Limb (tissue), 2 donors: ENCODE measurements around the gene PDE6A.
"Not testable (repeated sequence)": the region's sequence is repeated elsewhere in the genome, so short reads cannot be mapped to it uniquely, and the experiment has no call there.

Source experiments
- DNase-seq, 2 donors: peaks; one replicate each; pipeline ENCODE4 v3.0.0-alpha.2; 2016; ENCODE audit errors: extremely low spot score in 2 of 2

The PDE6A gene

GRCh38 chr5:149865746-149866145 is 78.8 kb downstream of the PDE6A start:
- DNase-seq: no peak

GRCh38 chr5:149863830-149864229 is 80.8 kb downstream of the PDE6A start:
- DNase-seq: no peak

- DNase-seq: no peak
These were observed 81.4 kb downstream of the PDE6A start for GRCh38 chr5:149863176-149863575.

- DNase-seq: no peak
These were observed 83.7 kb downstream of the PDE6A start for GRCh38 chr5:149860801-149861322.

- no peak for DNase-seq
These were observed 84.8 kb downstream of the PDE6A start for GRCh38 chr5:149859746-149860145.

GRCh38 chr5:149858481-149858880 is 86.1 kb downstream of the PDE6A start:
- not testable (repeated sequence) for DNase-seq

- peak in 1 of 2 donors; percentile 52 for DNase-seq
These were observed 87.1 kb downstream of the PDE6A start for GRCh38 chr5:149857499-149857898.

GRCh38 chr5:149855366-149855765 is 89.2 kb downstream of the PDE6A start:
- DNase-seq: no peak

GRCh38 chr5:149854866-149855265 is 89.7 kb downstream of the PDE6A start:
- no peak for DNase-seq

- DNase-seq: no peak
These were observed 90.9 kb downstream of the PDE6A start for GRCh38 chr5:149853701-149854100.

- no peak for DNase-seq
These were observed 91.3 kb downstream of the PDE6A start for GRCh38 chr5:149853331-149853648.

- DNase-seq: peak; percentile 55 to 70
These were observed 91.8 kb downstream of the PDE6A start for GRCh38 chr5:149852641-149853330.

- no peak for DNase-seq
These were observed 93.4 kb downstream of the PDE6A start for GRCh38 chr5:149851211-149851610.

GRCh38 chr5:149849966-149850910 is 94.4 kb downstream of the PDE6A start:
- no peak for DNase-seq

GRCh38 chr5:149849280-149849965 is 95.2 kb downstream of the PDE6A start:
- DNase-seq: no peak

- no peak for DNase-seq
These were observed 97.0 kb downstream of the PDE6A start for GRCh38 chr5:149847611-149848010.

GRCh38 chr5:149846021-149846420 is 98.6 kb downstream of the PDE6A start:
- DNase-seq: no peak

GRCh38 chr5:149845601-149846000 is 99.0 kb downstream of the PDE6A start:
- no peak for DNase-seq

GRCh38 chr5:149841851-149842793 is 102.5 kb downstream of the PDE6A start:
- no peak for DNase-seq

- DNase-seq: no peak
These were observed 104.3 kb downstream of the PDE6A start for GRCh38 chr5:149840226-149840825.
